Astrocyte (in vitro differentiated cells and primary cell): ENCODE measurements around the gene CTNNA2. TPM values are rescaled to one million over a fixed set of nuclear protein-coding genes. Genes with fewer than 3 reads are reported as not detected.

Source experiments
- DNase-seq: peaks from one replicate; pipeline ENCODE4 v3.0.0-alpha.2; 2010; ENCODE audit warnings: low read depth
- FAIRE-seq: peaks from 2 replicates; lab custom pipeline; 2011; peaks lifted over from hg19 to GRCh38; lab: Jason Lieb, UNC
- H2AFZ ChIP-seq: 2 replicates; pipeline ENCODE4 v1.6.0; 2012; ENCODE audit warnings: low read depth, low read length, inconsistent platforms
- H3K27ac ChIP-seq: 2 replicates; pipeline ENCODE4 v1.5.1; 2011; ENCODE audit warnings: low read depth, low read length, inconsistent platforms
- H3K27me3 ChIP-seq: 2 replicates; pipeline ENCODE4 v1.6.0; 2011; ENCODE audit warnings: low read length, inconsistent platforms; ENCODE audit not compliant: insufficient read depth
- H3K36me3 ChIP-seq: 2 replicates; pipeline ENCODE4 v1.5.1; 2011; ENCODE audit warnings: low read length, inconsistent platforms; ENCODE audit not compliant: insufficient read depth
- H3K4me1 ChIP-seq: 2 replicates; pipeline ENCODE4 v1.5.1; 2011; ENCODE audit warnings: low read length, inconsistent platforms; ENCODE audit not compliant: insufficient read depth
- H3K4me2 ChIP-seq: 2 replicates; pipeline ENCODE4 v1.6.0; 2012; ENCODE audit warnings: low read length, inconsistent platforms
- H3K4me3 ChIP-seq: 2 replicates; pipeline ENCODE4 v1.5.1; 2011; ENCODE audit warnings: low read depth, mild to moderate bottlenecking, low read length, inconsistent platforms; ENCODE audit not compliant: insufficient read depth
- H3K79me2 ChIP-seq: 2 replicates; pipeline ENCODE4 v1.6.0; 2012; ENCODE audit warnings: mild to moderate bottlenecking, low read length, inconsistent platforms; ENCODE audit not compliant: insufficient read depth
- H3K9ac ChIP-seq: 2 replicates; pipeline ENCODE4 v1.6.0; 2012; ENCODE audit warnings: mild to moderate bottlenecking, low read length, inconsistent platforms
- H3K9me3 ChIP-seq: 2 replicates; pipeline ENCODE4 v1.5.1; 2012; ENCODE audit warnings: low read depth, mild to moderate bottlenecking, low read length, inconsistent platforms; ENCODE audit not compliant: insufficient read depth
- H4K20me1 ChIP-seq: 2 replicates; pipeline ENCODE4 v1.6.0; 2012; ENCODE audit warnings: low read length, inconsistent platforms; ENCODE audit not compliant: insufficient read depth
- H3K27ac Mint-ChIP-seq: one replicate; pipeline ENCODE4 v1.8.0; 2021; ENCODE audit warnings: mild to moderate bottlenecking, mixed read lengths; ENCODE audit not compliant: unreplicated experiment
- H3K27me3 Mint-ChIP-seq: one replicate; pipeline ENCODE4 v1.8.0; 2021; ENCODE audit warnings: low read depth, mixed read lengths; ENCODE audit not compliant: unreplicated experiment
- H3K36me3 Mint-ChIP-seq: one replicate; pipeline ENCODE4 v1.8.0; 2021; ENCODE audit warnings: low read depth, mixed read lengths; ENCODE audit not compliant: unreplicated experiment
- H3K4me1 Mint-ChIP-seq: one replicate; pipeline ENCODE4 v1.8.0; 2021; ENCODE audit warnings: low read depth, mixed read lengths; ENCODE audit not compliant: unreplicated experiment
- H3K4me3 Mint-ChIP-seq: one replicate; pipeline ENCODE4 v1.8.0; 2021; ENCODE audit warnings: mild to moderate bottlenecking, moderate library complexity, mixed read lengths; ENCODE audit not compliant: unreplicated experiment
- H3K9me3 Mint-ChIP-seq: one replicate; pipeline ENCODE4 v1.8.0; 2021; ENCODE audit warnings: mild to moderate bottlenecking, mixed read lengths; ENCODE audit not compliant: unreplicated experiment
- EZH2 ChIP-seq: IDR thresholded peaks from 2 replicates; pipeline ENCODE4 v1.6.1; 2012; ENCODE audit warnings: mild to moderate bottlenecking, low read length, inconsistent platforms; ENCODE audit not compliant: insufficient read depth
- total RNA-seq: library from RNA; stranded (reverse); gene quantifications from 2 replicates; pipeline ENCODE4 v1.2.1, GENCODE V29; 2021
- TF ChIP-seq, protein P1 (sequence below): IDR thresholded peaks from 2 replicates; pipeline ENCODE4 v1.5.1; 2011; ENCODE audit warnings: low read depth, mild to moderate bottlenecking, inconsistent platforms, low read length, moderate library complexity; ENCODE audit not compliant: insufficient read depth

Gene CTNNA2
- total RNA-seq, 1 donor from 2014 or later, result 3.9 TPM

DNA sequence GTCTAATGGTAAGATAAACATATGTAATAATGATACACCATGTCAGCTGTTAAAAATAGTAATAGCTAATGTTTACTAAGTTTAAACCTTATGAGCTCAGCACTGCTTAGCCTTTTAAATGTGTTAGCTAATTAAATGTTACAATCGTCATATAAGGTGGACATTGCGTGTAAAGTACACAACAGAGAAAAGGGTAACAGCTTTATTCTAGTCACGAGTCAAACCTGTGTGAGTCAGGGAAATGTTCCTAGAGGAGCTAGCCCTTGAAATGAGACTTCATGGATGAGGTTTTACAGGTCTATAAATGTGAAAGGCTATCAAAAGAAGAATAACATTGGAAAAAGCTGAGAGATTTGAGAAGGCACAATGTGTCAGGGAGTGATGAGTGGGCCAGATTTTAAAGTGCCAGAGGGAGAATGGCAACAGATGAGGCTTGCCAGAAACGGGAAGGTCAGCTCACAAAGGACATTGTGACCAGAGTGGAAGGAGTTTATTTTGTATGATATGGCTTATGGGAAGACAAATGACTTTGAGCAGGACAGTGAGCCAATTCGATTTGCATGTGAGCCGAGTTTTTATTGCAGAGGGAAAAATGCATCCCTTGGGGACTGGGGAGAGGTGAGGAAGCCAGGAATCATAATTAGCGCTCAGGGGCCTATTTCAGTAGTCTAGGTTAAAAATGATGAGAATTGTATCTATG is 276.3 kb downstream of the CTNNA2 start:
- Mint-ChIP-seq H3K4me3 (no peak overlapping the region), H3K27ac (no peak overlapping the region), H3K36me3 (no peaks in the 10 kb centered on the region), H3K4me1 (no peaks in the 10 kb centered on the region), H3K27me3 (no peaks in the 10 kb centered on the region), H3K9me3 (no peaks in the 10 kb centered on the region)
- H3K27ac ChIP-seq, result no peak overlapping the region
- no peaks in the 10 kb centered on the region for H3K9me3 ChIP-seq
- H3K27me3 ChIP-seq, result no peaks in the 10 kb centered on the region
- no peak overlapping the region for H3K4me2 ChIP-seq
- H3K36me3 ChIP-seq, result no peaks in the 10 kb centered on the region
- H4K20me1 ChIP-seq, result no peaks in the 10 kb centered on the region
- no peaks in the 10 kb centered on the region for H3K4me1 ChIP-seq
- FAIRE-seq, result no peak
- H2AFZ ChIP-seq, result no peak overlapping the region
- no peak for TF ChIP-seq EZH2
- TF ChIP-seq, protein P1, sequence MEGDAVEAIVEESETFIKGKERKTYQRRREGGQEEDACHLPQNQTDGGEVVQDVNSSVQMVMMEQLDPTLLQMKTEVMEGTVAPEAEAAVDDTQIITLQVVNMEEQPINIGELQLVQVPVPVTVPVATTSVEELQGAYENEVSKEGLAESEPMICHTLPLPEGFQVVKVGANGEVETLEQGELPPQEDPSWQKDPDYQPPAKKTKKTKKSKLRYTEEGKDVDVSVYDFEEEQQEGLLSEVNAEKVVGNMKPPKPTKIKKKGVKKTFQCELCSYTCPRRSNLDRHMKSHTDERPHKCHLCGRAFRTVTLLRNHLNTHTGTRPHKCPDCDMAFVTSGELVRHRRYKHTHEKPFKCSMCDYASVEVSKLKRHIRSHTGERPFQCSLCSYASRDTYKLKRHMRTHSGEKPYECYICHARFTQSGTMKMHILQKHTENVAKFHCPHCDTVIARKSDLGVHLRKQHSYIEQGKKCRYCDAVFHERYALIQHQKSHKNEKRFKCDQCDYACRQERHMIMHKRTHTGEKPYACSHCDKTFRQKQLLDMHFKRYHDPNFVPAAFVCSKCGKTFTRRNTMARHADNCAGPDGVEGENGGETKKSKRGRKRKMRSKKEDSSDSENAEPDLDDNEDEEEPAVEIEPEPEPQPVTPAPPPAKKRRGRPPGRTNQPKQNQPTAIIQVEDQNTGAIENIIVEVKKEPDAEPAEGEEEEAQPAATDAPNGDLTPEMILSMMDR, result no peak
- no peak overlapping the region for H3K4me3 ChIP-seq
- H3K79me2 ChIP-seq, result no peaks in the 10 kb centered on the region
- DNase-seq, result no peak
- H3K9ac ChIP-seq, result no peak overlapping the region

DNA sequence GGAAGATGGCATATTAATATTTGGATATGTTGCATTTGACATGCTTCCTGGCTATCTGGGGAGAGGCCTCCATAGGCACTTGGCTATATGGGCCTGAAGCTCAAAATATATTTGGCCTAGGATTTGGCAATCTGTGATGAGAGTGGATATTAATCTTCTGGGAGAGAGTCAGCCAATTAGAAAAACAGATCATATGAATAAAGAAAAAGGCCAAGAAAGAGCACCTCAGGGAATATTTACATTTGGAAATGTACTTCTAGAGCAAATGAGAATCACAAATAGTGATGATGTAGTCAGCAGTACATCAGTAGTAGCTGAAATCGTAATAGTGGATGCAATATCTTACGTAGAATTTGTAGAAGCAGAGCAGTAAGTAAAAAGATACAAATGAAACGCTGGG is 277.0 kb downstream of the CTNNA2 start:
- H3K27ac ChIP-seq, result no peak overlapping the region
- H3K36me3 ChIP-seq, result no peaks in the 10 kb centered on the region
- Mint-ChIP-seq H3K4me3 (no peak overlapping the region), H3K27ac (no peak overlapping the region), H3K27me3 (no peaks in the 10 kb centered on the region), H3K4me1 (no peaks in the 10 kb centered on the region), H3K9me3 (no peaks in the 10 kb centered on the region), H3K36me3 (no peaks in the 10 kb centered on the region)
- no peak overlapping the region for H3K4me2 ChIP-seq
- no peaks in the 10 kb centered on the region for H3K27me3 ChIP-seq
- no peak for TF ChIP-seq EZH2
- TF ChIP-seq, protein P1, result no peak
- no peak overlapping the region for H3K4me3 ChIP-seq
- DNase-seq (no peak), FAIRE-seq (no peak)
- H4K20me1 ChIP-seq, result no peaks in the 10 kb centered on the region
- H3K4me1 ChIP-seq, result no peaks in the 10 kb centered on the region
- H3K79me2 ChIP-seq, result no peaks in the 10 kb centered on the region
- H3K9me3 ChIP-seq, result no peaks in the 10 kb centered on the region
- no peak overlapping the region for H2AFZ ChIP-seq
- H3K9ac ChIP-seq, result no peak overlapping the region

DNA sequence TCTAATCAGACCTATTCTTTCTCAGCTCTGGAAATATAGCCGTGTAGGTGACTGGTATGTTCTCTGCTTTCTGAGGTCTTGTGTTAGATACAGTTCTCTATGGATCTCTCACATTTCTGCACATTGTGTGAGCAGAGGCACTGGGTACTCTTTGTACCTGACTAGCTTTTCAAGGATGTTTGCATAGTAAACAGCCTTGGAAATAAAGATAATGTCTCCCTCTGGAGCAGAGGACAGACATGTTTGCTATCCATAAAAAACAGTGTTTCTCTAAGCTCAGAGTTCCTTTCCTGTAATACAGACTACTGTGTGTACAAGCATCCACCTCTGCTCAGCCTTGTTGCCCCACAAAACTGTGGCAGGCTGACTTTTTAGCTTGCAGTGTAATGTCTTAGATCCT is 279.2 kb downstream of the CTNNA2 start:
- Histone ChIP-seq H3K27me3 (no peaks in the 10 kb centered on the region), H3K9ac (no peak overlapping the region), H3K9me3 (no peaks in the 10 kb centered on the region), H4K20me1 (no peaks in the 10 kb centered on the region), H3K4me1 (no peaks in the 10 kb centered on the region), H3K79me2 (no peaks in the 10 kb centered on the region), H3K36me3 (no peaks in the 10 kb centered on the region), H3K27ac (no peak overlapping the region), H2AFZ (no peak overlapping the region), H3K4me3 (no peak overlapping the region), H3K4me2 (no peak overlapping the region)
- Mint-ChIP-seq H3K4me3 (no peak overlapping the region), H3K9me3 (no peaks in the 10 kb centered on the region), H3K27ac (no peak overlapping the region), H3K4me1 (no peaks in the 10 kb centered on the region), H3K36me3 (no peaks in the 10 kb centered on the region), H3K27me3 (no peaks in the 10 kb centered on the region)
- FAIRE-seq (no peak), DNase-seq (no peak)
- TF ChIP-seq, protein P1, result no peak
- TF ChIP-seq EZH2, result no peak
